Keratinocyte (primary cell): ENCODE results near the gene DUSP7.

Experiments used
- CTCF ChIP-seq, 3 experiments: IDR thresholded peaks in 1 of 3; conservative IDR thresholded peaks in 1 of 3; optimal IDR thresholded peaks in 1 of 3; 2 replicates in 2 of 3; 3 replicates in 1 of 3; pipeline versions ENCODE3 to v1.5.1; 2011; ENCODE audit warnings: low read length in 3 of 3, mild to moderate bottlenecking in 3 of 3, moderate library complexity in 2 of 3, control low read depth in 1 of 3, inconsistent platforms in 1 of 3; ENCODE audit not compliant: insufficient read depth in 2 of 3; ENCODE audit errors: extremely low read depth in 1 of 3
- EZH2 ChIP-seq: IDR thresholded peaks from one replicate; pipeline ENCODE4 v1.6.1; 2012; ENCODE audit warnings: inconsistent platforms, mild to moderate bottlenecking, low read length, moderate library complexity

DNA sequence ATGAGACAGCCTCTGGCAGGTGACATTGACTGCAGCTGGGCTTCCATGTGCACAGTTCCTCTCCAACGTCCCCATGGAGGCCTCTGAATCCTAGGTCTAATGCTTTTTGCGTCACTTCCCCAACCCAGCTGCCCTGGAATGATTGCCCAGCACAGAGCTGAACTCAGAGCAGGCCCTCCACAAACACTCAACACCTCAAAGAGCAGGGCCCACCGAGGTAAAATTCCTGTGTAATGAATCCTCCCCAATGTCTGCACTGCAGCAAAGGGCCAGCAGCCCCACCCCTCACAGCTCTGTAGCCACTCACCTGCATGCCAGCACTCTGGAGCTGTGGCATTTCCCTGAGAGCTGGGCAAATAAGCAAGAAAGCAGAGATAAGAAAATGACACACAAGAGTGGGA, 42.6 kb upstream of the DUSP7 start:
- TF ChIP-seq CTCF (optimal IDR thresholded peaks at IDR 0.05 in 1 of 3, IDR thresholded peaks at IDR 0.05 in 1 of 3, conservative IDR thresholded peaks at IDR 0.05 in 1 of 3; ENCODE audit: extremely low read depth in 1 of 3, insufficient read depth in 2 of 3, low read length in 3 of 3), result no peak
- TF ChIP-seq EZH2, result no peak
